GM19467 (cell line): ENCODE data around the gene DNAJB2.
"Not testable (repeated sequence)": the region's sequence is repeated elsewhere in the genome, so short reads cannot be mapped to it uniquely, and the experiment has no call there.

ENCODE experiments used
- ATAC-seq: cut with Tn5 transposase; IDR thresholded peaks from one replicate; pipeline ENCODE4 v1.9.1; 2021; ENCODE audit warnings: mild to moderate bottlenecking, moderate library complexity; ENCODE audit not compliant: unreplicated experiment

The DNAJB2 gene

GRCh38 chr2:219297766-219298456, 18.7 kb downstream of the DNAJB2 start:
- no peak for ATAC-seq

GRCh38 chr2:219298759-219299371, 19.7 kb downstream of the DNAJB2 start:
- peak; percentile 57 for ATAC-seq

- no peak for ATAC-seq
Observed at GRCh38 chr2:219299372-219299760, 20.2 kb downstream of the DNAJB2 start.

GRCh38 chr2:219300022-219300421, 20.9 kb downstream of the DNAJB2 start:
- no peak for ATAC-seq

DNA sequence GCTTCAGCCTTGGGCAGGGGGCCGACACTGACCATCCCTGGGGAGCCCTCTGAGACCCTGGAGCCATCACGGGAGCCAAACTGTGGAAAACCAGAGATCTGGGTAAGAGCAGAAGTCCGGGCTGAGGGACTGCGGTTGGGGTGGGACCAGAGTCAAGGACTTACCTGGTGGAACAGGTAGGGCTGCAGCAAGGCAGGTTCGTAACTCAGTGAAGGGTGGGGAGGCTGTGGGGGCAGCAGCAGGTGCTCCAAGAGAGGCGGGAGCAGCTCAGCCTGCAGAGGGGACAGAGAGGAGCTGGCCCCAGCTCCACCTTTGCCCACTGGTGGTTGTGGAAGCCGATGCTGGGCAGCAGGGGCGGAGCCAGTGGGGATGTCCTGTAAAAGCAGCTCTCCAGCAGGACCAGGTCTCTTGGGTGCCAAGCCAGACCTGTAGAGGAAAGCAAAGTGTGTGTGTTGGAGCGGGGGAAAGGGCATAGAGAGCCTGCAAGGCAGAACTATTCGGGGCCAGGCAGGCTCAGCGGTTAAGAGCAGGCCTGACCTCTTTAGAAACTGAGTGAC, 23.3 kb downstream of the DNAJB2 start:
- ATAC-seq = no peak

- ATAC-seq = no peak
Observed at GRCh38 chr2:219304223-219304622, 25.1 kb downstream of the DNAJB2 start.

GRCh38 chr2:219306047-219306446, 26.9 kb downstream of the DNAJB2 start:
- ATAC-seq = no peak

DNA sequence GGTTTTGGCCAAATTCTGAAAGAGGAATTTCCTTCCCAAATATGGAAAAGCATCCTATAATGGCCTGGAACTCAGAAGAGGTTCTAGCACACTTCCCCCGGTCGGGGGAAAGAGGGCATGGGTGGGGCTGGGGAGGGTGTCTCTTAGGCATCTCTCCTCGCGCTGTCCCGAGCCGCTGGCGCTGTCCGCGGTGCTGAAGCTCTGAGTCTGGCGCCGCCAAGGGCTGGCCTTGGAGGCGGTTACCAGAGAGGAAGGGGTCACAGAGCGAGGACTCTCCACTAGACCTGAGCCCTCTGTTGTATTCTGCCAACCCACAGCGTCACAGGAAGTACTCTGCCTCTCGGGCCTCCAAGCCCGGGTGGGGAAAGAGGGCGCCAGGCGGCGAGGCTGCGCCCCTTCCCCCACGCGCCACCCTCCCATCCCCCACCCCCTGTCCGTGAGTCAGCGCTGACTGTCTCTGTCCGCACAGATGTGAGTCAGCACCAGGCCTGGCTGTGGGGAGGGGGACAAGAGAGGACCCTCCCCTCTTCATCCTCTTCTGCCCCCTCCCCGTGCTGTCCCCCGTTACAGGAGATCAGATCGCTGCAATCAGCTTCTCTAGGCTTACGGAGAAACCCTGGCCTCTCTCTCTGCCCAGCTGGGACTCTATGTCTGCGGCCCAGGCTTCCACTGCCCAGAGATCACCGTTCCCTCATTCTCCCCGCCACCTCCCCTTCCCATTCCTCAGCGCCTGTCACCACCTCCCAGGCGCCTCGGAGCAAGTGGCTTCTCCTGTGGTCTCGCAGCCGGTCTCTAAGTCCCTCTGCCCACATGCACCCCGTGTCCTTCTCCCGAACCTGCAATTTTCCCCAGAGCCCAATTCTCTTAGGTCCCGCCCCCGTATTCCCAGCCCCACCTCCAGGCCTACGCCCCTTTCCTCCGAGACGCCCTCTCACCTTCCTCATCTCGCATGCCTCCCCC, 29.3 kb downstream of the DNAJB2 start:
- no peak for ATAC-seq

DNA sequence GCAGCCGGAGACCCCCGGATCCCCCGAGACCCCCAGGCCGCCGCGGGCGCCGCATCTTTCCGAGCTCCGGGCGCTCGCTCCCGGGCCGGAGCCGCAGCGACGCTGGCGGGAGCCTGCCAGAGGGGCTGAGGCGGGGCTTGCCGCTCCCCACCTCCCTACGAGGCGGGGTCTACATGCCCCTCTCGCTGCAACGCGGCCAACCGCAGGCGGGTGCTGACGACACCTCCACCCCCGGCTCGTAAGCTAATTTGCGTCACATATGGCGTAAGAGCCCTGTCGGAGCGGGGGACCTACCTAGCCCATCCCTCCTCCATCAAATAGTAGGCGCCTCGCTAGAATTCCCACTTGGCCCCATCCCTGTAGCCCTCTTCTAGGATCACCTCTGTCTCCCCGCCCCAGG, 30.1 kb downstream of the DNAJB2 start, which contains the start of gene PTPRN:
Gene PTPRN, minus strand, starts transcription at position 124 of the 400 bp plus-strand sequence. Its CDS starts 69 bp downstream, at position 55.
- no peak for ATAC-seq

DNA sequence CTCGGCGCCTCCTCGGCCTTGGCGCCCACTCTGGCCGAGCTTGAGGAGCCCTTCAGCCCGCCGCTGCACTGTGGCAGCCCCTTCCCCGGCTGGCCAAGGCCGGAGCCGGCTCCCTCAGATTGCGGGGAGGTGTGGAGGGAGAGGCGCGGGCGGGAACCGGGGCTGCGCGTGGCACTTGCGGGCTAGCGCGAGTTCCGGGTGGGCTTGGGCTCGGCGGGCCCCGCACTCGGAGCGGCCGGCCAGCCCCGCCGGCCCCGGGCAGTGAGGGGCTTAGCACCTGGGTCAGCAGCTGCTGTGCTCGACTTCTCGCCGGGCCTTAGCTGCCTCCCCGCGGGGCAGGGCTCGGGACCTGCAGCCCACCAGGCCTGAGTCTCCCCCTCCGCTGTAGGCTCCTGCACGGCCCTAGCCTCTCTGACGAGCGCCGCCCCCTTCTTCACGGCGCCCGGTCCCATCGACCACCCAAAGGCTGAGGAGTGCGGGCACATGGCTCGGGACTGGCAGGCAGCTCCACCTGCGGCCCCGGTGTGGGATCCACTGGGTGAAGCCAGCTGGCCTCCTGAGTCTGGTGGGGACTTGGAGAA, 33.6 kb downstream of the DNAJB2 start:
- not testable (repeated sequence) for ATAC-seq

GRCh38 chr2:219314804-219315468, 35.8 kb downstream of the DNAJB2 start:
- no peak for ATAC-seq

DNA sequence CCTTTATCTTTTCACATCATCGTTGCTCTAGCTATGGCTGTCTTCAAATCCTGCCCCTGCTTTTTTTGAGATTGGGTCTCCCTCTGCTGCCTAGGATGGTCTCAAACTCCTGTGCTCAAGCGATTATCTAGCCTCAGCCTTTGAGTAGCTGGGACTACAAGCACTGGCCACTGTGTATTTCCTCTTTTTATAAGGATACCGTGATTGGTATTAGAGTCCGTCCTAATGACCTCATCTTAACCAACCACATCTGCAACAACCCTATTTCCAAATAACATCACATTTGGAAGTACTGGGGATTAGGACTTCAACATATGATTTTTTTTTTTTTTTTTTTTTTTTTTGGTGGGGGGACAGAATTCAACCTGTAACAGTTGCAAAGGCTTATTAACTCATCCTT, 44.3 kb downstream of the DNAJB2 start:
- ATAC-seq = no peak

- no peak for ATAC-seq
Observed at GRCh38 chr2:219325136-219325535, 46.0 kb downstream of the DNAJB2 start.

DNA sequence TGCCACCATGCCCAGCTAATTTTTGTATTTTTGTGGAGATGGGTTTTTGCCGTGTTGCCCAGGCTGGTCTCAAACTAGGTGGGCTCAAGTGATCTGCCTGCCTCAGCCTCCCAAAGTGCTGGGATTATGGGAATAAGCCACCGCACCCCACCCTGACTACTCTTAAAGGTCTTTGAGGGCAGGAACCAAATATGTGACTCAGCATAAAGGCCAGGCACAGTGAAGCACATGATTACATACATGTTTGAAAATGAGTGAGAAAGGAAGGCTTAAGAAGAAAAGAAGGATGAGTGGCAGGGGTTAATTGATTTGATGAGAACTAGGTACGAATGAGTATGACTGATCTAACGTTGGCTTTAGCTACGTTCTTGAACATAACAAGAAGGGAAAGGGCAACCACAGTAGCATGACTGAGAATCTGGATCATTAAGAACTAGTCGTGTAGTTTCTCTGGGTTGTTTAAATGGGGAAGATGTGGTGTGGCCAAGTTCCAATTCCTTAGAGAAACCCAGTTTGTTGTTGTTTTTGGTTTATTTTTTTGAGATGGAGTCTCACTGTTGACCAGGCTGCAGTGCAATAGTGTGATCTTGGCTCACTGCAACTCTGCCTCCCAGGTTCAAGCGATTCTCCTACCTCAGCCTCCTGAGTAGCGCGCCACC, 46.6 kb downstream of the DNAJB2 start:
- no peak for ATAC-seq

GRCh38 chr2:219327719-219328118, 48.6 kb downstream of the DNAJB2 start:
- ATAC-seq = no peak

DNA sequence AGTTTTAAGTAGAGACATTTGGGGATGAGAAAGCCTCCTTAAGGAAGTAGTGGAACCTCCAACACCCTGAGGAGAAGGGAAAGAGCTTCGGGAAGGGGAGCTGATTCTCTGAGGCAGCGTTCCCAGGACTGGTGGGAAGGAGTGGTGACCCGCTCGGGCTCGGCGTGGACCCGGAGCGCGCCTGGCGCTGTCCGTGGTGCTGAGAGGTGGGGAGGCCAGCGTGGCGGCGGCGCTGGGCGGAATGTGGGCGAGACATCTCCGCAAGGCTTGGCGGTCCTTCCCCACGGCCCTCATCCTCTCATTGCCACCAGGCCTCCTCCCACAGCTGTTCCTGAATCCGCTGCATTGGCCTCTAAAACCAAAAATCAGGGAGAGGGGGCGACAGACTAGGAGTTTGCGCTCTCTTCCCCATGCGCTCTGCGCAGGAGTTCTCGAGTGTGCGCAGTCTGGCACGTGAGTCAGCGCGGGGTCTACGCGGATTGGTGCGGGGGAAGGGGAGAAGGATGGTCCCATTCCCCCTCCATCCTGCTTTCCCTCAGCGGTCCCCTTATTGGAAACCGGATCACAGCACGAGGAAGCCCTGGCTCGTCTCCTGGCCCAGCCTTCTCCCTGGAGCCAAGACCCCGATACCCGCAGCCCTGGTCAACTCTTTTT, 52.5 kb downstream of the DNAJB2 start:
- no peak for ATAC-seq

DNA sequence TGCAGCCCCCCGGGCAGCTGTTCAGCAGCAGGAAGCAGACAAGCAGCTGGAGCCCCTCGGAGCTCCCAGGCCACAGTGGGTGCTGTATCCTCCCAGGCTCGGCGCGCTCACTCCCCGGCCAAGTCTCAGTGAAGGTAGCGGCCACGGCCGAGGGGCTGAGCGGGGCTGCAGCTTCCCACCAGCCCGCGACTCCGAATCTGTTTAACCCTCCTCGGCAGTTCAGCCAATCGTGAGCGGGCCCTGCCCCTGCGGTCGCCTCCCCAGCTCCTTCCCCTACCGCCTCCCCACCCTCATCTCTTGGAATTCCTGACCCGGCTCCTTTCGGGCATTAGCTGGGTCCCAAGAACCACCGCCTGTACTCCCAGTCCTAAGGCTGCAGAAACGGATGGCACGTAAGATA, 53.4 kb downstream of the DNAJB2 start, which contains the start of gene RESP18:
Gene RESP18, minus strand, starts transcription at position 203 of the 400 bp plus-strand sequence.
- ATAC-seq = no peak

DNA sequence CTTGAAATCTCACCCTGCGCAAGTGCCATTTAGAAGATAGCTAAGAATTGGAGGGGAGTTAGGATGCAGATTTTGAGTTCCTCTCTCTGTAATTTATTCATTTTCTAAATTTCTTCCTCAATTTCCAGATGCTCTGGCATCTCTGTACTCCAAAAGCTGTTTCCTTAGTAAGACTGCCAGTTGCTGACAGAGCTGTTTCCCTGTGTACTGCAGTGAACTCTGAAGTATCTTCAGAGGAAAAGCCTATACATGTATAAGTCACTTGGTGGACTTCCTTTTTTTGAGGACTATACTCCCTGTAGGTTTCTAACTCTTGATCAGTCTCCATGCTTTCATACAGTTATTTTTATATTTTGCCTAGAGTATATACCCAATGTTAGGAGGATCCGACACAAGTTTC, 54.9 kb downstream of the DNAJB2 start:
- no peak for ATAC-seq

DNA sequence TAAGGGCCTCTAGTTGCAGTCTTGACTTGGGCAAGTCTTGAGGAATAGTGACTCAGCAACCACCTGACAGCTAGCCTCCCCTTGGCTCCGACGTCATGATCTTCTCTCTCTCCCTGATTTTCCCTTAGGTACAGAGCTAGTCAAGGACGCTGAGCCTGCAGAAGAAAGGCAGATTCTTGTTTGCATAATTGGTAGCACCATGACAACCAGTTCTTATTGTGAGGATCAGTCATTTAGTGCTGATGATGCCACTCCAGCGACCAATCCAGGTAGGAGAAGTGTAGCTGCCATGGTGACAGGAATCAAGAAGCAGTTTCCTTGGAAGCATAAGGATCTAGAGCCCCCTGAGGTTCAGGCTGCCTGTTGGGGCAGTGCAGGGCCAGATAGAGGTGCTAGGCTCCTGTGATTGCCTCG, 56.2 kb downstream of the DNAJB2 start:
- ATAC-seq = no peak
